Progenitor cell of endocrine pancreas (in vitro differentiated cells): Measurements from ENCODE around the gene EDC4. TPM values are rescaled to one million over a fixed set of nuclear protein-coding genes. Genes with fewer than 3 reads are reported as not detected.

ENCODE experiments used
- DNase-seq: peaks from one replicate; pipeline ENCODE4 v3.0.0; 2021; ENCODE audit warnings: low spot score; ENCODE audit not compliant: unreplicated experiment
- H3K27ac Mint-ChIP-seq: 2 replicates; pipeline ENCODE4 v1.8.0; 2021; ENCODE audit warnings: mild to moderate bottlenecking, moderate library complexity, mixed read lengths
- H3K27me3 Mint-ChIP-seq: 2 replicates; pipeline ENCODE4 v1.8.0; 2021; ENCODE audit warnings: mixed read lengths
- H3K36me3 Mint-ChIP-seq: 2 replicates; pipeline ENCODE4 v1.8.0; 2022; ENCODE audit warnings: mixed read lengths; ENCODE audit not compliant: insufficient read depth
- H3K4me1 Mint-ChIP-seq: 2 replicates; pipeline ENCODE4 v1.8.0; 2021; ENCODE audit warnings: low read depth, mixed read lengths
- H3K4me3 Mint-ChIP-seq: 2 replicates; pipeline ENCODE4 v1.8.0; 2021; ENCODE audit warnings: low read depth, mild to moderate bottlenecking, moderate library complexity, mixed read lengths
- H3K9me3 Mint-ChIP-seq: 2 replicates; pipeline ENCODE4 v1.8.0; 2021; ENCODE audit warnings: low read depth, mixed read lengths
- CTCF ChIP-seq: fragments of 200-600 bp; sonication (generic); IDR thresholded peaks from one replicate; pipeline ENCODE4 v1.5.0; 2021; ENCODE audit warnings: antibody characterized with exemption, mild to moderate bottlenecking; ENCODE audit not compliant: unreplicated experiment
- total RNA-seq: library from RNA; stranded (reverse); gene quantifications from 2 replicates; pipeline ENCODE4 v1.2.1, GENCODE V29; 2021

EDC4 gene
- total RNA-seq, 1 donor from 2014 or later: 110 TPM

- DNase-seq: no peak
- peak overlapping the region; percentile 67 for H3K27ac Mint-ChIP-seq
These were observed 10.5 kb downstream of the EDC4 start for GRCh38 chr16:67883146-67883871.

GRCh38 chr16:67883872-67884261 lies 11.0 kb downstream of the EDC4 start:
- peak; percentile 90 for TF ChIP-seq CTCF
- peaks cover 16% of the 10 kb centered on the region for H3K36me3 Mint-ChIP-seq
- peaks cover 2% of the 10 kb centered on the region for H3K4me1 Mint-ChIP-seq
- no peaks in the 10 kb centered on the region for H3K9me3 Mint-ChIP-seq
- no peak overlapping the region for H3K27ac Mint-ChIP-seq
- H3K27me3 Mint-ChIP-seq: no peaks in the 10 kb centered on the region
- H3K4me3 Mint-ChIP-seq: no peak overlapping the region
- peak; percentile 70 for DNase-seq

More at GRCh38 chr16:67883146-67883871, 10.5 kb downstream of the EDC4 start:
- Mint-ChIP-seq H3K4me3 (no peak overlapping the region), H3K9me3 (no peaks in the 10 kb centered on the region), H3K4me1 (peaks cover 2% of the 10 kb centered on the region), H3K36me3 (peaks cover 17% of the 10 kb centered on the region), H3K27me3 (no peaks in the 10 kb centered on the region)
- TF ChIP-seq CTCF: no peak

- Mint-ChIP-seq H3K27ac (no peak within 1 kb of the TSS), H3K4me3 (no peak within 1 kb of the TSS), H3K9me3 (no peaks in the 10 kb centered on the region), H3K36me3 (peaks cover 15% of the 10 kb centered on the region), H3K4me1 (peaks cover 2% of the 10 kb centered on the region), H3K27me3 (no peaks in the 10 kb centered on the region)
- DNase-seq: peak; percentile 34
- TF ChIP-seq CTCF: no peak
These were observed 11.8 kb downstream of the EDC4 start, which contains the start of gene NRN1L for GRCh38 chr16:67884684-67885083. Gene NRN1L, plus strand, starts transcription at chr16:67884885. Its CDS starts 19 bp downstream, at chr16:67884904.

- Mint-ChIP-seq H3K36me3 (peaks cover 13% of the 10 kb centered on the region), H3K27me3 (no peaks in the 10 kb centered on the region), H3K27ac (no peak overlapping the region), H3K4me1 (peaks cover 3% of the 10 kb centered on the region), H3K4me3 (no peak overlapping the region), H3K9me3 (no peaks in the 10 kb centered on the region)
- no peak for DNase-seq
- no peak for TF ChIP-seq CTCF
These were observed 12.7 kb downstream of the EDC4 start for GRCh38 chr16:67885545-67885944.

- no peak for TF ChIP-seq CTCF
- no peaks in the 10 kb centered on the region for H3K27me3 Mint-ChIP-seq
- H3K36me3 Mint-ChIP-seq: peaks cover 13% of the 10 kb centered on the region
- no peak overlapping the region for H3K27ac Mint-ChIP-seq
- no peaks in the 10 kb centered on the region for H3K9me3 Mint-ChIP-seq
- H3K4me3 Mint-ChIP-seq: no peak overlapping the region
- H3K4me1 Mint-ChIP-seq: peaks cover 6% of the 10 kb centered on the region
- DNase-seq: no peak
These were observed 13.1 kb downstream of the EDC4 start for GRCh38 chr16:67885976-67886375.
